ENCODE measurements around the gene GAA. TPM values are rescaled to one million over a fixed set of nuclear protein-coding genes. Genes with fewer than 3 reads are reported as not detected.
"Not testable (repeated sequence)": the region's sequence is repeated elsewhere in the genome, so short reads cannot be mapped to it uniquely, and the experiment has no call there.

The GAA gene
- total and polyA plus RNA-seq, 4 donors, result 24.8 to 82.2 (median 45.8) TPM

- H3K4me1 ChIP-seq (ENCODE audit: control insufficient read depth in 1 of 2, insufficient read depth in 2 of 2, low read length in 2 of 2), result no peaks in the 10 kb centered on the region
- H3K27ac ChIP-seq (ENCODE audit: low read depth in 1 of 2, low read length in 2 of 2), result no peak overlapping the region
- no peaks in the 10 kb centered on the region for H3K27me3 ChIP-seq (ENCODE audit: control insufficient read depth in 1 of 2, insufficient read depth in 2 of 2, low read length in 1 of 2)
- no peaks in the 10 kb centered on the region for H3K36me3 ChIP-seq (ENCODE audit: control insufficient read depth in 1 of 2, insufficient read depth in 2 of 2, low read length in 1 of 2)
- ATAC-seq (ENCODE audit: low FRiP score) (no peak), DNase-seq (no peak)
- intact Hi-C loops (cut with DNase I), result no loop called here
- H3K4me3 ChIP-seq (ENCODE audit: low read length in 2 of 2), result no peak overlapping the region
- no peaks in the 10 kb centered on the region for H3K9me3 ChIP-seq (ENCODE audit: control insufficient read depth, low read length)
- WGBS, 2 donors, result 79 to 82% methylated on average over 3 of the region's 3 CpGs
These were observed 51.6 kb downstream of the GAA start for GRCh38 chr17:80153004-80153403.

DNA sequence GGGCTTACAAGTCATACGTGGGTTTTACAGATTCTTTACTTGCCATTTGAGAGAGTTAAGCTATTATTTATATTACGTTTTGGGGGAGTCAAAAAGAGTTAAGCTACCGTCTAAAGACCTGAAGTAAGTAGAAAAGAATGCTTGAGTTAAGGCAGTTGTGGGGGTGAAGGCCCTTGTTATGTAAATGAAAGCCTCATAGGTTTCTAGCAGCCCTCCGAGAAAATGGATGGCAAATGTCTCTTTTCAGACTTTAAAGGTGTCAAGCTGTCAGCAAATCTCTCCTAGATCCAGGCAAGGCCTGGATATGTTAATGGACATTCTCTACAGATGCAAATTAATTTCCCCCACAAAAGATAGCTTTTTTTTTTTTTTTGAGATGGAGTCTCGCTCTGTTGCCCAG is 52.8 kb downstream of the GAA start:
- H3K27me3 ChIP-seq (ENCODE audit: control insufficient read depth in 1 of 2, insufficient read depth in 2 of 2, low read length in 1 of 2), result no peaks in the 10 kb centered on the region
- H3K27ac ChIP-seq (ENCODE audit: low read depth in 1 of 2, low read length in 2 of 2), result no peak overlapping the region
- no peaks in the 10 kb centered on the region for H3K36me3 ChIP-seq (ENCODE audit: control insufficient read depth in 1 of 2, insufficient read depth in 2 of 2, low read length in 1 of 2)
- ATAC-seq (ENCODE audit: low FRiP score), result no peak
- no peaks in the 10 kb centered on the region for H3K9me3 ChIP-seq (ENCODE audit: control insufficient read depth, low read length)
- 67 to 72% methylated on average over 4 to 5 of the region's 5 CpGs for WGBS, 2 donors
- H3K4me1 ChIP-seq (ENCODE audit: control insufficient read depth in 1 of 2, insufficient read depth in 2 of 2, low read length in 2 of 2), result no peaks in the 10 kb centered on the region
- no peak for DNase-seq
- intact Hi-C loops (cut with DNase I), result no loop called here
- no peak overlapping the region for H3K4me3 ChIP-seq (ENCODE audit: low read length in 2 of 2)

DNA sequence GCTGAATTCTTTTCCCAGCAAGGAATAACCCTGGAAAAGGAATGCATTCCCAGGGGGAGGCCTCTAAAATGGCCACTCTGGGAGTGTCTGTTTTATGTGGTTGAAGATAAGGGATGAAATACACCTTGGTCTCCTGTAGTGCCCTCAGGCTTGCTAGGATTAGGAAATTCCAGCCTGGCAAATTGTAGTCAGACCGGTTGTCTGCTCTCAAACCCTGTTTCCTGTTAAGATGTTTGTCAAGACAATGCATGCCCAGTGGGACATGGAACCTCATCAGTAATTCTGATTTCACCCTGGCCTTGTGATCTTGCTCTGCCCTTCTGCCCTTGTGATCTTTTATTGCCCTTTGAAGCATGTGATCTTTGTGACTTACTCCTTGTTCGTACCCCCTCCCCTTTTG is 54.2 kb downstream of the GAA start:
- H3K36me3 ChIP-seq (ENCODE audit: control insufficient read depth in 1 of 2, insufficient read depth in 2 of 2, low read length in 1 of 2); H3K27me3 ChIP-seq (ENCODE audit: control insufficient read depth in 1 of 2, insufficient read depth in 2 of 2, low read length in 1 of 2); H3K27ac ChIP-seq (ENCODE audit: low read depth in 1 of 2, low read length in 2 of 2); H3K4me3 ChIP-seq (ENCODE audit: low read length in 2 of 2); intact Hi-C loops (cut with DNase I); H3K4me1 ChIP-seq (ENCODE audit: control insufficient read depth in 1 of 2, insufficient read depth in 2 of 2, low read length in 2 of 2); ATAC-seq (ENCODE audit: low FRiP score); H3K9me3 ChIP-seq (ENCODE audit: control insufficient read depth, low read length); DNase-seq: not testable (repeated sequence)
- 47 to 55% methylated on average over 2 of the region's 2 CpGs for WGBS, 2 donors

- Histone ChIP-seq H3K4me3 (ENCODE audit: low read length in 2 of 2) (no peak overlapping the region), H3K9me3 (ENCODE audit: control insufficient read depth, low read length) (no peaks in the 10 kb centered on the region), H3K27ac (ENCODE audit: low read depth in 1 of 2, low read length in 2 of 2) (no peak overlapping the region), H3K27me3 (ENCODE audit: control insufficient read depth in 1 of 2, insufficient read depth in 2 of 2, low read length in 1 of 2) (no peaks in the 10 kb centered on the region), H3K4me1 (ENCODE audit: control insufficient read depth in 1 of 2, insufficient read depth in 2 of 2, low read length in 2 of 2) (no peaks in the 10 kb centered on the region), H3K36me3 (ENCODE audit: control insufficient read depth in 1 of 2, insufficient read depth in 2 of 2, low read length in 1 of 2) (no peaks in the 10 kb centered on the region)
- ATAC-seq (ENCODE audit: low FRiP score), result no peak
- intact Hi-C loops (cut with DNase I), result no loop called here
- WGBS, 2 donors, result 52 to 62% methylated on average over 2 of the region's 2 CpGs
- no peak for DNase-seq
These were observed 57.5 kb downstream of the GAA start for GRCh38 chr17:80158846-80159245.

DNA sequence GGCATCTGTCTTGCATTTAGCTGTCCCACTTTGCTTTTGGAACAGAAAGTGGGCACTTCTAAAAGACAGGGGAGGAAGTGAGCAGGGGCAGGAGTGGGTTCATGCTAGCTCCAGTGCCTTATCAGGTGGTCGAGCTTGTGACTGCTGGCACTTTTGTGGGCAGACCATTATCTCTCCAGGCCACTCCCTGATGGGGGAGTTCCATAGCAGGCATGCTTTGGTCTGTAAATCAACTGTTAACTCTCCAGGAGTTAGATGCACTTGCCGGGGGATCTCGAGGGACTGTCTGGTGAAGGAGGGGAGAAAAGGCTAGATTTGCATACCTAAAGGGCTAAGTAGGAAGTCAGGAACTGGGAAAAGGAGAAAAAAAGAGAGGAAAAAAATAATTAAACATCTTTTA is 59.2 kb downstream of the GAA start:
- 26 to 27% methylated on average over 3 of the region's 3 CpGs for WGBS, 2 donors
- ATAC-seq (ENCODE audit: low FRiP score) (no peak), DNase-seq (no peak)
- Histone ChIP-seq H3K4me1 (ENCODE audit: control insufficient read depth in 1 of 2, insufficient read depth in 2 of 2, low read length in 2 of 2) (no peaks in the 10 kb centered on the region), H3K27ac (ENCODE audit: low read depth in 1 of 2, low read length in 2 of 2) (no peak overlapping the region), H3K27me3 (ENCODE audit: control insufficient read depth in 1 of 2, insufficient read depth in 2 of 2, low read length in 1 of 2) (no peaks in the 10 kb centered on the region), H3K4me3 (ENCODE audit: low read length in 2 of 2) (no peak overlapping the region), H3K36me3 (ENCODE audit: control insufficient read depth in 1 of 2, insufficient read depth in 2 of 2, low read length in 1 of 2) (no peaks in the 10 kb centered on the region), H3K9me3 (ENCODE audit: control insufficient read depth, low read length) (no peaks in the 10 kb centered on the region)
- intact Hi-C loops (cut with DNase I), result no loop called here

DNA sequence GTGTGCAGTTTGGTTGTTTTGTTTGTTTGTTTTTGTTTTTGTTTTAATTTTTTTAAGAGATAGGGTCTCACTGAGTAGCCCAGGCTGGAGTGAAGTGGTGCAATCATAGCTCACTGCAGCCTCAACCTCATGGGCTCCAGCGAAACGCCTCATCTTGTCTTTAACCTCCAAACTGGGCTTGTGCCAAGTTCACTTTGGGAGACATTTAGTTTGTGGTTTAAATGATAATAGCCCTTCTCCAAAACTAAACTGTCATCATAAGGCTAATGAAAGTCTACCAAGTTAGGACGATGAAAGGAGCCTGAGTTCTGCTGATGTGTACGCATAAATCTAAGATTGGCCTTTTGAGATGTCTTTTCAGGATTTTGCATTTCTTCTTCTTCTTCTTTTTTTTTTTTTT is 62.0 kb downstream of the GAA start:
- ATAC-seq (ENCODE audit: low FRiP score) (no peak), DNase-seq (no peak)
- Histone ChIP-seq H3K27me3 (ENCODE audit: control insufficient read depth in 1 of 2, insufficient read depth in 2 of 2, low read length in 1 of 2) (no peaks in the 10 kb centered on the region), H3K4me1 (ENCODE audit: control insufficient read depth in 1 of 2, insufficient read depth in 2 of 2, low read length in 2 of 2) (no peaks in the 10 kb centered on the region), H3K36me3 (ENCODE audit: control insufficient read depth in 1 of 2, insufficient read depth in 2 of 2, low read length in 1 of 2) (no peaks in the 10 kb centered on the region), H3K4me3 (ENCODE audit: low read length in 2 of 2) (no peak overlapping the region), H3K9me3 (ENCODE audit: control insufficient read depth, low read length) (no peaks in the 10 kb centered on the region), H3K27ac (ENCODE audit: low read depth in 1 of 2, low read length in 2 of 2) (no peak overlapping the region)
- intact Hi-C loops (cut with DNase I), result no loop called here
- WGBS, 2 donors, result 85 to 92% methylated on average over 4 of the region's 4 CpGs

DNA sequence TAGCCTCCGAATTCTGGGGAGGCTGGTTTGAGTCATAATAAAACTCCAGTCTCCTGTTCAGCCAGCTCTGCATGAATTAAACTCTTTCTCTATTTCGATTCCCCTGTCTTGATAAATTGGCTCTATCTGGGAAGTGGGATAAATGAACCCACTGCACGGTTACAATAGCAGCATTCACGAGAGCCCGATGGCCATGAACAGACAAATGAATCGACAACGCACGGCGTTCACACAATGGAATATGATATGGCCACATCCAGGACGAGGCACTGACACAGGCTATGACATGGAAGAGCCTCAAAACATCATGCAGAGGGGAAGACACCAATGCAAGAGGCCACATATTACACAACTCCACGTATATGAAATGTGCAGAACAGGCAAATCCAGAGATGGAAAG is 62.8 kb downstream of the GAA start:
- Histone ChIP-seq H3K9me3 (ENCODE audit: control insufficient read depth, low read length) (no peaks in the 10 kb centered on the region), H3K4me3 (ENCODE audit: low read length in 2 of 2) (no peak overlapping the region), H3K4me1 (ENCODE audit: control insufficient read depth in 1 of 2, insufficient read depth in 2 of 2, low read length in 2 of 2) (no peaks in the 10 kb centered on the region), H3K27ac (ENCODE audit: low read depth in 1 of 2, low read length in 2 of 2) (no peak overlapping the region), H3K27me3 (ENCODE audit: control insufficient read depth in 1 of 2, insufficient read depth in 2 of 2, low read length in 1 of 2) (no peaks in the 10 kb centered on the region), H3K36me3 (ENCODE audit: control insufficient read depth in 1 of 2, insufficient read depth in 2 of 2, low read length in 1 of 2) (no peaks in the 10 kb centered on the region)
- DNase-seq (no peak), ATAC-seq (ENCODE audit: low FRiP score) (no peak)
- 77 to 86% methylated on average over 11 of the region's 11 CpGs for WGBS, 2 donors
- intact Hi-C loops (cut with DNase I), result no loop called here

DNA sequence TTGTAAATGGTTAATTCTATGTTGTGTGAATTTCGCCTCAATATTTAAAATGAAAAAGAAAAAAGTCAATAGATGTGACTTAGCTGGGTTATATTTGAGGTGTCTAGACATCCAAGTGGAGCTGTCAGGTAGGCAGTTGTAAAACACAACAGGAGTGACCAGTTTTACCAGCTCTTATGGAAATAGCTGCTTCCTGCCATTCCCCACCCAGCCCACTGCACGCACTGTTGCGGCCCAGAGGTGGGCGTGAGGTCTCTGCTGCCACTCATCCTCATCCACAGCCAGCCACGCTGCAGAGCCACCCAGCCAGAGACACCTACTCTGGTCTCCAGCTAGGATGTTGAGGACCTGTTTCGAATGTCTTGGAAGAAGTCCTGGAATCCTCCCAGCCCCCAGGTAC is 65.1 kb downstream of the GAA start:
- Histone ChIP-seq H3K27ac (ENCODE audit: low read depth in 1 of 2, low read length in 2 of 2) (no peak overlapping the region), H3K4me1 (ENCODE audit: control insufficient read depth in 1 of 2, insufficient read depth in 2 of 2, low read length in 2 of 2) (no peaks in the 10 kb centered on the region), H3K4me3 (ENCODE audit: low read length in 2 of 2) (no peak overlapping the region), H3K36me3 (ENCODE audit: control insufficient read depth in 1 of 2, insufficient read depth in 2 of 2, low read length in 1 of 2) (no peaks in the 10 kb centered on the region), H3K9me3 (ENCODE audit: control insufficient read depth, low read length) (no peaks in the 10 kb centered on the region), H3K27me3 (ENCODE audit: control insufficient read depth in 1 of 2, insufficient read depth in 2 of 2, low read length in 1 of 2) (no peaks in the 10 kb centered on the region)
- DNase-seq (no peak), ATAC-seq (ENCODE audit: low FRiP score) (no peak)
- WGBS, 2 donors, result 90% methylated on average over 6 of the region's 6 CpGs
- intact Hi-C loops (cut with DNase I), result no loop called here

GRCh38 chr17:80168371-80168770 is 67.0 kb downstream of the GAA start:
- H3K27me3 ChIP-seq (ENCODE audit: control insufficient read depth in 1 of 2, insufficient read depth in 2 of 2, low read length in 1 of 2), result no peaks in the 10 kb centered on the region
- H3K36me3 ChIP-seq (ENCODE audit: control insufficient read depth in 1 of 2, insufficient read depth in 2 of 2, low read length in 1 of 2), result no peaks in the 10 kb centered on the region
- ATAC-seq (ENCODE audit: low FRiP score) (no peak), DNase-seq (no peak)
- no peaks in the 10 kb centered on the region for H3K9me3 ChIP-seq (ENCODE audit: control insufficient read depth, low read length)
- no peak overlapping the region for H3K27ac ChIP-seq (ENCODE audit: low read depth in 1 of 2, low read length in 2 of 2)
- no peak overlapping the region for H3K4me3 ChIP-seq (ENCODE audit: low read length in 2 of 2)
- WGBS, 2 donors, result 43 to 58% methylated on average over 5 of the region's 5 CpGs
- H3K4me1 ChIP-seq (ENCODE audit: control insufficient read depth in 1 of 2, insufficient read depth in 2 of 2, low read length in 2 of 2), result no peaks in the 10 kb centered on the region
- intact Hi-C loops (cut with DNase I), result no loop called here

Measured in aorta (tissue), 5 donors.